Liver (tissue), 3 donors: ENCODE measurements around the gene GATC.

ENCODE experiments used
- CTCF ChIP-seq: fragments of 150-350 bp; IDR thresholded peaks from 2 replicates; pipeline ENCODE4 v1.5.1; 2017; ENCODE audit warnings: improper control_type of control experiment, low read depth, low read length; ENCODE audit not compliant: missing input control
- EGR1 ChIP-seq, 2 donors: IDR thresholded peaks; 2 replicates each; pipeline ENCODE4 v1.6.1; 2016 to 2018; ENCODE audit warnings: antibody characterized with exemption in 2 of 2, low read depth in 2 of 2
- FOXA1 ChIP-seq: IDR thresholded peaks from 2 replicates; pipeline ENCODE4 v1.6.1; 2016; ENCODE audit warnings: antibody characterized with exemption
- GABPA ChIP-seq, 2 donors: IDR thresholded peaks in 1 of 2; conservative IDR thresholded peaks in 1 of 2; 2 replicates each; pipeline ENCODE4 v1.6.1; 2016; ENCODE audit warnings: antibody characterized with exemption in 2 of 2, mild to moderate bottlenecking in 1 of 2, moderate library complexity in 1 of 2
- MAX ChIP-seq: IDR thresholded peaks from 2 replicates; pipeline ENCODE4 v1.6.1; 2016; ENCODE audit warnings: antibody characterized with exemption
- RAD21 ChIP-seq, 2 donors: IDR thresholded peaks; 2 replicates each; pipeline ENCODE4 v1.6.1; 2016; ENCODE audit warnings: antibody characterized with exemption in 2 of 2, mild to moderate bottlenecking in 2 of 2
- TAF1 ChIP-seq: conservative IDR thresholded peaks from 2 replicates; pipeline ENCODE4 v1.6.1; 2016; ENCODE audit warnings: antibody characterized with exemption, mild to moderate bottlenecking
- donor health status: healthy.
- donor health status: healthy.

- TF ChIP-seq TAF1: no peak
- no peak for TF ChIP-seq CTCF
- TF ChIP-seq GABPA (IDR thresholded peaks at IDR 0.05 in 1 of 2, conservative IDR thresholded peaks at IDR 0.05 in 1 of 2): no peak
- no peak for TF ChIP-seq EGR1 (IDR thresholded peaks at IDR 0.05; ENCODE audit: low read depth in 2 of 2)
- TF ChIP-seq RAD21 (IDR thresholded peaks at IDR 0.05): no peak
- TF ChIP-seq MAX: no peak
- no peak for TF ChIP-seq FOXA1
Measured at GRCh38 chr12:120474616-120474960, 28.3 kb downstream of the GATC start.
